Stimulated activated CD4-positive, alpha-beta T cell treated with anti-CD3 and anti-CD28 coated beads, Interleukin-1b, Interleukin-23, amount 100 ng/mL, for 48 hours (primary cell): ENCODE results near the gene OR52N5.

Source experiments
- DNase-seq: peaks from one replicate; pipeline ENCODE4 v3.0.0-alpha.2; 2020

The OR52N5 gene

GRCh38 chr11:5783255-5783654, at the start of gene OR52N5:
Gene OR52N5, minus strand, starts transcription at chr11:5783355. Its CDS starts 4,721 bp downstream, at chr11:5778634.
- no peak for DNase-seq

DNA sequence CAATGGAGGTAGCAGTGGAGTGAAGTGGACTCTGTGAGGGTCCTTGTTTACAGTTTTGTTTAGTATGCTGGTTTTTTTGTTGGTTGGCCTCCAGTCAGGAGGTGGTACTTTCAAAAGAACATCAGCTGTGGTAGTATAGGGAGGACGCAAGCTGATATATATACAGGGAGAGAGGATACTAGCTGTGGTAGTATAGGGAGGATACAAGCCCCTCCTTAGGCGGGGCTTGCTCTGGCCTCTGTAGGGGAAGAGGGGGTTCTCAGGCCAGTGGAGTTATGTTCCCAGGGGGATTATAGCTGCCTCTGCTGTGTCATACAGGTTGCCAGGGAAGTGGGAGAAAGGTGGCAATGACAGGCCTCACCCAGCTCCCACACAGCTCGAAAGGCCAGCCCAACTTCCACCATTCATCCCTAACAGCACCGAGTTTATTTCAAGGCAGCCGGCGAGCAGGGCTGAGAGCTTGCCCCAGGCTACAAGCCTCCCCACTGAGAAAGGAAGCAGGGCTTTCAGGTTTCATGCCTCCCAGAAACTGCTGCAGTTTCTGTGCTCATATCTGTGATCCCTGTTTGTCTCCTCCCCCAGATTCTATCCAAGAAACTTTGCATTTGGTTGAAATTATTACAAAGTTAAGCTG, 48.2 kb upstream of the OR52N5 start:
- no peak for DNase-seq

DNA sequence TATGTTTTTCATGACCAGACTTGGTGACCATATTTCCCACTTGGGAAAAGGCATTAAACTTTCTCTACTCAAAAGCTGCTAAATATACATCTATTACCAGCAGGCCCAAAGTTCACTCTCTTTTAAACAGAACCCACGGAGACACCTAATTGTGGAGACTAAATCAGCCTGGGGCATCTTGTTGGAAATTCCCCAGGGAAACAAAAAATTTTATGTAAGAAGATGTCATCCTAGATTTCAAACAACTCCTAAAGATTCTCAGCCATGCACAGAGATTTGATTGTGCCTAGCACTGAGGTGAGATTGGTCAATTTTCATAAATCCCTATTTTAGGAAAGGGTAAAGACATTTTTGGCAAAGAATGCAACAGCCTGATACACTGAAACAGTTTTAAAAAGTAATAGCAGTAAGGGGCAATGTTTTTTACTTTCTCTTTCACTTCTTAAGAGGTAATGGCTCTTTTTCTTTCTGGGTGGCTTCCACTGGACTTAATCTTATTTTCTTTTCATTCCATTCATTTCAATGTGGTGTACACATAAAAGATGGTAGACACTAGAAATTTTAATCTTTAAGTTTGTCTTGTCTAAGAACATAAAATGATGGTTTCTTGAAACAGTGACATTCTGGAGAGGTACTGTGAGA, 35.2 kb upstream of the OR52N5 start:
- DNase-seq = no peak

- DNase-seq = no peak
These were observed 32.4 kb upstream of the OR52N5 start for GRCh38 chr11:5815534-5815933.

DNA sequence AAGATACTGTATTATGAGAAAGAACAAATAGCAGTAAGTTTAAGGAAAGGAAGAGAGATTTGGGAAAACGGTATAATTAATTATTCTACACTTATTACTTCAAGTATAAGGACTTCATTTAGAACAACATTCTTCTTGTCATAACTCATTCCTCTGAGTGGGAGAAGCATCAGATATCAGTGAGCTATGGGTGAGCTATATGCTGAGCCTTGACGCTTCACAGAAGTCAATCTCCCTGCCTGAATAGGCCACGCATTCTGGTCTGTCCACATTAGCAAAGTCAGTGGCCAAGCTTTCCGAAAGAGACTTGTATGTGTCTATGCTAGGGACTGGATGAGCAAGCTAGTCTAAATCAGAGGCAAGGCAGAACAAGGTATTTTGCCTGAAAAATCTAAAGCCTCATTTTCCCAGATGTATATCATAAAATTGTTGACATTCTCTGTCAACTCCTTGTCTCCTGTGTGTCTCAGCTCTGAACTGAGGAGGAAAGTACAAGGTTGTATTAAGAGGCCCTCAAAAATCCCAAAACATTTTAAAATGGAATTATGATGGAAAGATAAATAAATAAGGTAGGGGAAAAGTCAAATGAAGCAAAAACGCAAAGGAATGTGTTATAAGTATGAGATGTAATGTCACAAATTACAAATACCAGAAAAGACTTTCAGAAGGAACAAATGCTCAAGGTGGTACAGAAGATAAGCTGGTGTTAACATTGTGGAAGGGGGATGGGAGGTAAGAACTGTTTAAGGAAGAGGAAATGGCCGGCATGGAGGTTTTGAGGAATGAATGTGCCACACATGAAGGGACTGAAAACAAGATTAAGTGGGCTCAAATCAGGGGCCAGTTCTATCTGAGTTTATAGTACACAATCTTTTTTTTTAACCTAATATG, 27.0 kb upstream of the OR52N5 start:
- DNase-seq = no peak

GRCh38 chr11:5809122-5809519, 26.0 kb upstream of the OR52N5 start:
- DNase-seq = no peak

DNA sequence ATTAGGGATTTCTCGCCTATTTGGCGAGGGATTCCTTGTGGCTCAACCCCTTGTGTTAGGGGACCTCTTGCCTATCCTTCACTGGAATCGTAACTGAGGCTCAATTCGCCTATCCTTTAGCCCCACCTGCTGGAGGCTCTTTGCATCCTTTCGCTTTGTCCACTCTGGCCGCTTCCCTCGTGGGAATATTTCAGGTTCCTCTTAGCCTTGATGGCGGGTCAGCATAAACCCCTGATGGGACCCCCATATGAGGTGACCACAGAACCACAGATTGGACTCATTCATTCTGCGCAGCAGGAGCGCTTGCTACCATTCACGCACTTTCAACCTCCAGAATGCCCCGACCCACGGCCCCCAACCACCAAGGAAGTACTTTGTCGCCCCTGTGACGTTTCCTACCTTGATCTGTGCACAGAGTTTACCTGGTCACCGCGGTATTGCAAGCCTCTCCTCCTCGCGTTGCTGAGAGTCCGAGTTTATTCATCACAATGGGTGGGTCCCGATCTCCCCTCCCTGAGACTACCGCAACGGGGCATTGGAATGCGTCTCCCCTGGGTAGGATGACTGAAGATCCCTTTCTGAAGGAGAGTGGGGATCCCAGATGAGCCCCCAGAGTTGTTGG, 25.5 kb upstream of the OR52N5 start, which contains the start of gene OR52N2:
Gene OR52N2, plus strand, starts transcription at position 425 of the 622 bp plus-strand sequence. CDS start 11,412 bp downstream, outside the sequence.
- peak; percentile 66 for DNase-seq

- no peak for DNase-seq
These were observed 24.4 kb upstream of the OR52N5 start for GRCh38 chr11:5807580-5807979.

GRCh38 chr11:5803982-5804381, 20.8 kb upstream of the OR52N5 start:
- no peak for DNase-seq

- no peak for DNase-seq
These were observed 13.4 kb upstream of the OR52N5 start for GRCh38 chr11:5796541-5796940.

DNA sequence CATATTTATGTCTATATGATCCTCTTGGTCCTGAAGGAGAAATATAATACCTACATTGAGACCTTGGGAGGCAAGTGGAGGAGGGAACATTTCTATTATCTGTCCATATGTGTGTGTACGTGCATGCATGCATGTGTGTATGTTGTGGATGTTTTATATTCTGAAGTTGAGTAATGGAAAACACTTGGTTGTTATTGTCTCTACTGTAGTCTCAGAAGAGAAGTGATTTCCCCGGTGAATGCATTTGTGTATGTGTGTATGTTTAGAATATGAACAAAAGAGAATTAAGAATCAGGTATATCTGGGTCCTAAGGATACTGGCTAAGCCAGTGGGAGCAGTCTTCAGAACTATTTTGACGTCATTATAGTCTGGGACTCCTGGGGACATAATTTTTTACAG, 8.0 kb upstream of the OR52N5 start, which contains the start of gene OR52N1:
Gene OR52N1, minus strand, starts transcription at position 101 of the 400 bp plus-strand sequence. CDS start 2,449 bp downstream, outside the sequence.
- no peak for DNase-seq

- no peak for DNase-seq
These were observed 16.1 kb downstream of the OR52N5 start for GRCh38 chr11:5767056-5767455.

DNA sequence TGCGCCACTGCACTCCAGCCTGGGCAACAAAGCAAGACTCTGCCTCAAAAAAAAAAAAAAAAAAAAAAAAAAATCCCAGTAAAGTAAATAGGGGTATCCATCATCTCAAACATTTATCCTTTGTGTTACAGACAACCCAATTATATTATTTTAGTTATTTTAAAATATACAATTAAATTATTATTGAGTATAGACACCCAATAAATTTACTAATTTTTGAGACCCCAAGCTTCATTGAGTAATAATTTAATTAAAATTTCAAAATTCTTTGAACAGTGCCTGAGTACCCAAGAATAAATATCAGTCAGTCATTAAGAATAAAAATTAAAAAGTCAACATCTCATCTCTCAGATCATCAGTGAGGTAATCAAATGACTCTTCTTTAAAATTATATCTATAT, 29.2 kb downstream of the OR52N5 start, which contains the start of gene OR52N4:
Gene OR52N4, plus strand, starts transcription at position 301 of the 400 bp plus-strand sequence. CDS start 498 bp downstream, outside the sequence.
- DNase-seq = no peak

GRCh38 chr11:5749836-5750235, 33.3 kb downstream of the OR52N5 start:
- no peak for DNase-seq

DNA sequence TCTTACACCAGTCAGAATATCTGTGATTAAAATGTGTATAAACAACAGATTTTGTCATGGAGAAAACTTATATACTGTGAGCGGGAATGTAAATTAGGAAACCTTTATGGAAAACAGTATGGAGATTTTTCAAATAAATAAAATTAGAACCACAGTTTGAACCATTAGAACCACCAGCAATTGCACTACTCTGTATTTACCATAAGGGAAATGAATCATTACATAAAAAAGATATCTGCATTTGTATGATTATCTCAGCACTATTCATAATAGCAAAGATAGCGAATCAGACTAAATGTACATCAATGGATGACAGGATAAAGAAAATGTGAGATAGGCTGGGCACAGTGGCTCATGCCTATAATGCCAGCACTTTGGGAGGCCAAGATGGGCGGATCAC, 36.5 kb downstream of the OR52N5 start:
- DNase-seq = no peak

- DNase-seq = no peak
These were observed 44.7 kb downstream of the OR52N5 start for GRCh38 chr11:5738431-5738830.

- DNase-seq = no peak
These were observed 45.3 kb downstream of the OR52N5 start for GRCh38 chr11:5737670-5738392.

- no peak for DNase-seq
These were observed 46.1 kb downstream of the OR52N5 start for GRCh38 chr11:5737091-5737490.

GRCh38 chr11:5736396-5736795, 46.8 kb downstream of the OR52N5 start, which contains the start of gene OR56B1:
Gene OR56B1, plus strand, starts transcription at chr11:5736448. Its CDS starts 69 bp downstream, at chr11:5736517.
- DNase-seq = no peak

DNA sequence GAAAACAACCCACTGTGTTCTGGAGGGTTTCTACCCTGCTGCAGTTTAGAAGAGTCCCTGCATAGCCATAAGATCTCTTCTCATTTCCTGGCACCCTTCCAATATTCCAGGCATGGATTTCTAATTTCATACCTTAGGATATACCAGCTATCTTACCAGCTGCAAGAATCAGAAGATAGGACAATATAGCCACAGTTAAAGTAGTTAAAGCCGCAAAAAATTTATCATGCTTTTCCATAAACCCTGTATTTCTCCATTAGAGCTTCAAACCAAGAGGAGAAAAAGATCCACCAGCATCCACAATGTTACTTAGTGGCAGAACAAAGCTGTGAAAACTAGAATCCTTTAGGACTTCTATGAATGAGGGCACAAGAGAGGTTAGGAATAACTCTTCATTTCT, 55.5 kb downstream of the OR52N5 start:
- no peak for DNase-seq

- no peak for DNase-seq
These were observed 56.8 kb downstream of the OR52N5 start for GRCh38 chr11:5726351-5726750.
